BJ (cell line): Measurements from ENCODE around the gene AGAP1. TPM values are rescaled to one million over a fixed set of nuclear protein-coding genes. Genes with fewer than 3 reads are reported as not detected.

Source experiments
- CTCF ChIA-PET: fragments of 350-600 bp; formaldehyde crosslinking; extraction: SDS; loops from one replicate; lab custom pipeline; 2021; ENCODE audit warnings: antibody characterized with exemption, inconsistent platforms; lab: Yijun Ruan, JAX
- POLR2A ChIA-PET: fragments of 300-600 bp; sonication (Branson Sonifier 250); formaldehyde crosslinking; extraction: SDS; loops from one replicate; lab custom pipeline; 2021; ENCODE audit warnings: antibody characterized with exemption; lab: Charles Lee
- DNase-seq: peaks from one replicate; pipeline ENCODE4 v3.0.0-alpha.2; 2011; ENCODE audit warnings: low read depth
- H3K27me3 ChIP-seq: 2 replicates; pipeline ENCODE4 v1.6.0; 2011; ENCODE audit warnings: low read length; ENCODE audit not compliant: control insufficient read depth, insufficient read depth
- H3K36me3 ChIP-seq: 2 replicates; pipeline ENCODE4 v1.5.1; 2011; ENCODE audit warnings: low read length; ENCODE audit not compliant: control insufficient read depth, insufficient read depth
- H3K4me3 ChIP-seq: 2 replicates; pipeline ENCODE4 v1.5.1; 2011; ENCODE audit warnings: low read depth, mild to moderate bottlenecking, control low read depth, low read length
- CTCF ChIP-seq: IDR thresholded peaks from 2 replicates; pipeline ENCODE4 v1.5.1; 2011; ENCODE audit warnings: low read depth, mild to moderate bottlenecking, control low read depth, inconsistent platforms, low read length, moderate library complexity; ENCODE audit not compliant: insufficient read depth
- polyA plus RNA-seq: library from polyadenylated mRNA; depleted of rRNA; stranded (reverse); fragments of >200 nt; gene quantifications from 2 replicates; pipeline ENCODE4 v1.2.3, GENCODE V29; 2011

The AGAP1 gene
- polyA plus RNA-seq, 1 experiment, result 14.9 TPM

DNA sequence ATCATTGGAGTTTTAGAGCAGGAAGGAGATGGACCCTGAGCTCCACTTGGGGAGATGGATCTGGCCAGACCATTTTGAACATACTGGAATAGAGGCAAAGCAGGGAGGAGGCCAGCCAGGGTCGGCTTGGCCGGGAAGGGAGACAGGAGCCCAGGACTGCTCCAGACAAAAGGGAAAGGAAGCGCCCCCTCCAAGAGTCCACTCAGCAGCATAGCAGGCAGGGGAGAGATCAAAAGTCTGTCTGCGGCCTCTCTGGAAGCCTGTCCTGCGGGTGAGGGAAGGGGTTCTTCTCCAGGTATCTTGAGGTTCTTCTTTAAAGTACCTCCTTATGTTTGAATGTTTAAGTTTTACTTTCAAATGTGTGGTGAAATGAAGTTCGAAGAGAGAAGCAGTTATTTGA lies 548.2 kb downstream of the AGAP1 start:
- ChIA-PET POLR2A (no interaction called here), CTCF (no interaction called here)
- no peak for DNase-seq
- Histone ChIP-seq H3K4me3 (no peak overlapping the region), H3K36me3 (peaks cover 2% of the 10 kb centered on the region), H3K27me3 (no peaks in the 10 kb centered on the region)
- no peak for TF ChIP-seq CTCF

DNA sequence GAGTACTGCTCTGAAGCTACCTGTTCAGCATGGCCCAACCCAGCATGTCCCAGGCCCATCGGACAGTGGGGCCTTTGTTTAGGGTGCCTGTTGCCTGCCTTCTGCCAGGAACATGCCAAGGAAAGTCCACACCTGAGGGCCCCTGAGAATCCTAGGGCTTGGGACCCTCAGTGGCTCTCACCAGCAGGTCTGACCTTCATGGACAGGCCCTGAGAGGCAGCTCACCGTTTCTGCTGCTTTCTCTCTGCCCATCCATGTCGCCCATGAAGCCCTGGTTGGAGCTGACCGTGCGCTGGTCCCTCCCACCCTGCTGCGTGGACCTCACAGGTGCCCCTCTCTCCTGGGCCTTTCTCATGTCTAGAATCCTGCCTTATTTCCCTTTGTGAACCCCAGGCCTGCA lies 550.3 kb downstream of the AGAP1 start:
- ChIA-PET POLR2A (no interaction called here), CTCF (no interaction called here)
- no peak for DNase-seq
- peaks cover 4% of the 10 kb centered on the region for H3K36me3 ChIP-seq
- H3K4me3 ChIP-seq, result no peak overlapping the region
- TF ChIP-seq CTCF, result no peak
- H3K27me3 ChIP-seq, result no peaks in the 10 kb centered on the region

DNA sequence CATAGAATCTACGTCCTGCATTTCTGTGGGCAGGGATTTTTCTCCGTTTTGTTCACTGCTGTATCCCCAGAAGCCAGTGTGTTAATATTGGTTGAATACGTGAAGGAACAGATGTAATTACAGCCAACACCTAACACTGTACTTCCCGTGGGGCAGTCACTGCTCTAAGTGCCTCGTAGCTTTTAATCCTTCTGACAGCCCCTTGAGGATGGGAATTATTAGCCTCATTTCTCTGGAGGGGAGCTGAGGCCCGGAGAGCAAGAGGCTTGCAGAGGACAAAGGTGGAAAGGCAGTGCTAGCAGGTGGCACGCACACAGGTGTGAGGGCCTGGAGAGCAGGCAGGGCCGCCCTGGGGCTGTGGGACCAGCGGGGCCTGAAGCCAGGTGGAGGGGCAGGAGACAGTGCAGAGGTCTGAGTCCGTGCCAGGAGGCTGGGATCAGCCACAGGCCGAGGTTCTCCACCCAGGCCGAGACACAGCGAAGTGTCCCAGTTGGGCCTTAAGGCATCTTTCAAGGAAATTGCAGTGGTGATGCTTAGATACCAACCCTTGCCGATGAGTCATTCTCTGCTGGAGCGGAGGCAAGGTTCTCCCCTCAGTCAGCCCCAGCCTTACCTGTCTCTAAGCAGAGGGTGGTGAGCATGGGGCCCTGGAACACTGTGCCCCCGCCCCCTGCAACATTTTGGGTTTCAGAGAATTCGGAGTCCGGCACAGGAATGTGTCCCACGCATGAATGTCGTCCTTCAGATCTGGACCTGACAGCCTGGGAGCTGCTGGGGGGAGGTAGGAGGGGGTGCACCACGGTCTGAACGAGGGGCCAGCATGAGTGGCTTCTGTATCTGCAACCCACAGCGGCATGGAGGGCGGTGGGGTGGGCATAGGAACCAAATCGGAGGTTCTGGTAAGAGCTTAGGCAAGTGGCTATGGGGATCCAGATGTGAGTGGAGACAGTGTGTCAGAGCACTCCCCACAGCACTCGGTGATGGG lies 551.7 kb downstream of the AGAP1 start:
- CTCF ChIA-PET, result no interaction called here
- no peaks in the 10 kb centered on the region for H3K27me3 ChIP-seq
- POLR2A ChIA-PET, result no interaction called here
- no peak for TF ChIP-seq CTCF
- no peak for DNase-seq
- peaks cover 4% of the 10 kb centered on the region for H3K36me3 ChIP-seq
- H3K4me3 ChIP-seq, result no peak overlapping the region

GRCh38 chr2:236046715-236047114 lies 552.9 kb downstream of the AGAP1 start:
- TF ChIP-seq CTCF, result no peak
- ChIA-PET POLR2A (no interaction called here), CTCF (no interaction called here)

DNA sequence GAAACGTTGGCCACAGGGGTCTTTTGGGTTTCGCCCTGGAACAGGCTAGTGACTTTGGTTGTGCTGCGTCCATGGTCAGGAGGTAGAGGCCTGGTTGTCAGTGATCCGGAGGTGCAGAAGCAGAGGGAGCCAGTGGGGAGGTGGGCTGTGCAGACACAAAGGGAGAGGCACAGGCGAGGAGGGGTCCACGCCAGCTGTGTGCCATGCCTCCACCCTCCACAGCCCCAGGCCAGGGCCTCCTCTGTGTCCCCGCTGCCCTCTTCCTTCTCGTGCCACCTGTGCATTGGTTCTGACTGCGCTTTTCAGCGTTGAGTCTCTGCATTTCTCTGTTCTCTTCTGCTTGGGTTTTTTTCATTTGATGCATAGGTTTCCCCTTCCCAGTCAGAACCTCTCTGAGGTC lies 553.3 kb downstream of the AGAP1 start:
- DNase-seq, result no peak
- no peak overlapping the region for H3K4me3 ChIP-seq
- no peak for TF ChIP-seq CTCF
- H3K27me3 ChIP-seq, result no peaks in the 10 kb centered on the region
- ChIA-PET CTCF (no interaction called here), POLR2A (no interaction called here)
- peaks cover 4% of the 10 kb centered on the region for H3K36me3 ChIP-seq

More at GRCh38 chr2:236046715-236047114, 552.9 kb downstream of the AGAP1 start:
- no peak overlapping the region for H3K4me3 ChIP-seq
- no peaks in the 10 kb centered on the region for H3K27me3 ChIP-seq
- H3K36me3 ChIP-seq, result peaks cover 4% of the 10 kb centered on the region
- no peak for DNase-seq
